Esophagus muscularis mucosa (tissue), 3 donors: ENCODE data around the gene LDAH.
A peak's percentile ranks its signal among the peaks of the same experiment; 100 is the strongest.

Experiments
- POLR2A ChIP-seq: fragments of 450-650 bp; IDR thresholded peaks from one replicate; pipeline ENCODE4 v1.6.1; 2017; ENCODE audit warnings: antibody characterized with exemption, moderate library complexity, mild to moderate bottlenecking, low read depth
- TF ChIP-seq, protein P1 (sequence below), 3 experiments: fragments of 200-600 bp in 2 of 3; fragments of 450-650 bp in 1 of 3; sonication (generic) in 2 of 3; IDR thresholded peaks; one replicate each; pipeline ENCODE4 v1.5.1; 2017 to 2019; ENCODE audit warnings: antibody characterized with exemption in 3 of 3, mild to moderate bottlenecking in 2 of 3, moderate library complexity in 1 of 3

DNA sequence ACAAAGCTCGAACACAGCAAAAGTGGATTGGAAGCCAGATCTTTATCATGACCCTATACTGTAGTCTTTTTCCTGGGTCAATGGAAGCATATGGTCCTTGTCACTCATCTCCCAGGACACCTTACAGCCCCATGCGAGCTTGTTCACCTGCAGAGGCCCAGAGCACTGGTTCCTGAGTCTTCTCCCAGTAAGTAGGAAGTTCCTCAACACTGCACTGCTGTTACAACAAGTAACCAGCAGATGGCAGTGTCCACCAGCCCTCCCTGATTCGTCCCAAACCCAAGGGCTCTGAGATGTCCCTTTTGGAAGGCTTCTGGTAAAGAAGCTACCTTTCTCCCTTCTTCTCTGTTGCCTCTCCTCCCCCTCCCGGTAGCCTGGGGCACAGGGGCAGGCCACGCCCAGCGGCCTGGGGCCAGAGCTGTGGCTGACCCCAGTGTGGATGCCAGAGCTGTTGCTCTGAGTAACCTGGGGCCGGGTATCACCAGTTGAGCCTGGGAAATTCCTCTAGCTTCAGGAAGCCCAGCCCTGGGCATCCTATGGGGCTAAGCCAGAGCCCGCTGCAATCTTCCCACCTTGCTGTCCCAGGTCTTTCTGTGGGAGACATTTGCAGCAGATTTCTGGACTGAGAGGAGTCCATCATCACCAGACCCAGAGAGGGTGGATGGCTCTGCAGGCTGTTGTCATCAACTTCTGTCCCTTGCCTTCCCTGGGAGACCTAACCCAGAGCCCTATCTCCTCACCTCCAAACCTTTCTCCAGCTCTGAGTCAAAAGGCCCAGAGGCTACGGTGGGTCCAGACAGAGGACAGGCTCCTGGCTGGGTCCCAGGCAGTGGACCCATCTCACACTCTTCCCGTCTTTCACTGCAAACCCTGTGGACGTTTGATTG is 161.2 kb downstream of the LDAH start:
- TF ChIP-seq POLR2A: no peak
- TF ChIP-seq, protein P1, sequence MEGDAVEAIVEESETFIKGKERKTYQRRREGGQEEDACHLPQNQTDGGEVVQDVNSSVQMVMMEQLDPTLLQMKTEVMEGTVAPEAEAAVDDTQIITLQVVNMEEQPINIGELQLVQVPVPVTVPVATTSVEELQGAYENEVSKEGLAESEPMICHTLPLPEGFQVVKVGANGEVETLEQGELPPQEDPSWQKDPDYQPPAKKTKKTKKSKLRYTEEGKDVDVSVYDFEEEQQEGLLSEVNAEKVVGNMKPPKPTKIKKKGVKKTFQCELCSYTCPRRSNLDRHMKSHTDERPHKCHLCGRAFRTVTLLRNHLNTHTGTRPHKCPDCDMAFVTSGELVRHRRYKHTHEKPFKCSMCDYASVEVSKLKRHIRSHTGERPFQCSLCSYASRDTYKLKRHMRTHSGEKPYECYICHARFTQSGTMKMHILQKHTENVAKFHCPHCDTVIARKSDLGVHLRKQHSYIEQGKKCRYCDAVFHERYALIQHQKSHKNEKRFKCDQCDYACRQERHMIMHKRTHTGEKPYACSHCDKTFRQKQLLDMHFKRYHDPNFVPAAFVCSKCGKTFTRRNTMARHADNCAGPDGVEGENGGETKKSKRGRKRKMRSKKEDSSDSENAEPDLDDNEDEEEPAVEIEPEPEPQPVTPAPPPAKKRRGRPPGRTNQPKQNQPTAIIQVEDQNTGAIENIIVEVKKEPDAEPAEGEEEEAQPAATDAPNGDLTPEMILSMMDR (IDR thresholded peaks at IDR 0.05): peak; percentile 93 to 98 (median 98)
